A549 (cell line): ENCODE measurements around the gene ABCB11. TPM values are rescaled to one million over a fixed set of nuclear protein-coding genes. Genes with fewer than 3 reads are reported as not detected.

Experiments used
- ATAC-seq, 2 experiments: fragments of 200-7000 bp in 1 of 2; fragments of >200 bp in 1 of 2; cut with Nextera tagmentation in 1 of 2; cut with Tn5 transposase in 1 of 2; 3 replicates each; pipeline versions ENCODE4 v1.8.0 to v1.9.1; 2018 to 2020; ENCODE audit warnings: mild to moderate bottlenecking in 1 of 2, moderate library complexity in 1 of 2
- CTCF ChIA-PET: fragments of 300-600 bp; sonication (Branson Sonifier 250); formaldehyde crosslinking; extraction: SDS; loops from one replicate; lab custom pipeline; 2021; ENCODE audit warnings: antibody characterized with exemption, inconsistent platforms; lab: Yijun Ruan, JAX
- POLR2A ChIA-PET: fragments of 350-600 bp; formaldehyde crosslinking; extraction: SDS; loops from one replicate; lab custom pipeline; 2021; ENCODE audit warnings: antibody characterized with exemption, inconsistent platforms; lab: Yijun Ruan, JAX
- DNase-seq, 2 experiments: peaks; one replicate each; pipeline versions ENCODE4 v3.0.0 to v3.0.0-alpha.2; 2011 to 2016; ENCODE audit warnings: low read depth in 1 of 2, low spot score in 1 of 2
- FAIRE-seq: peaks from 2 replicates; lab custom pipeline; 2011; peaks lifted over from hg19 to GRCh38; lab: Jason Lieb, UNC
- H3K27ac ChIP-seq, 2 experiments: fragments of >200 bp; sonication (Bioruptor Twin); formaldehyde crosslinking; 3 replicates each; pipeline ENCODE4 v1.5.1; 2016 to 2017
- H3K4me1 ChIP-seq: fragments of >200 bp; sonication (Bioruptor Twin); formaldehyde crosslinking; 3 replicates; pipeline ENCODE4 v1.6.1; 2016
- H3K4me2 ChIP-seq: fragments of >200 bp; sonication (Bioruptor Twin); formaldehyde crosslinking; 3 replicates; pipeline ENCODE4 v1.6.1; 2016
- H3K4me3 ChIP-seq: fragments of >200 bp; sonication (Bioruptor Twin); formaldehyde crosslinking; 3 replicates; pipeline ENCODE4 v1.5.1; 2016
- H3K9me3 ChIP-seq: fragments of >200 bp; sonication (Bioruptor Twin); formaldehyde crosslinking; 3 replicates; pipeline ENCODE4 v1.6.1; 2016
- CBX2 ChIP-seq: fragments of 200-600 bp; sonication (generic); IDR thresholded peaks from 2 replicates; pipeline ENCODE4 v1.6.1; 2016; ENCODE audit warnings: low read depth, mild to moderate bottlenecking, borderline replicate concordance
- CBX8 ChIP-seq: fragments of 200-600 bp; sonication (generic); IDR thresholded peaks from 2 replicates; pipeline ENCODE4 v1.6.1; 2016
- CEBPB ChIP-seq, 2 experiments: fragments of >200 bp in 1 of 2; sonication (Bioruptor Twin) in 1 of 2; formaldehyde crosslinking in 1 of 2; IDR thresholded peaks; 2 replicates each; pipeline ENCODE4 v1.6.1; 2012 to 2016
- CTCF ChIP-seq: fragments of >200 bp; sonication (Bioruptor Twin); formaldehyde crosslinking; IDR thresholded peaks from 3 replicates; pipeline ENCODE4 v1.5.1; 2016
- E2F6 ChIP-seq: IDR thresholded peaks from 2 replicates; pipeline ENCODE4 v1.6.1; 2012; ENCODE audit warnings: low read depth, borderline replicate concordance
- FOSL2 ChIP-seq, 2 experiments: fragments of 450-650 bp in 1 of 2; fragments of >200 bp in 1 of 2; sonication (Bioruptor Twin) in 1 of 2; formaldehyde crosslinking; IDR thresholded peaks; 2 replicates each; pipeline versions ENCODE4 v1.5.0 to v1.6.1; 2016 to 2020; ENCODE audit warnings: mild to moderate bottlenecking in 1 of 2, moderate library complexity in 1 of 2
- HDAC2 ChIP-seq: fragments of 200-600 bp; sonication (generic); IDR thresholded peaks from 2 replicates; pipeline ENCODE4 v1.6.1; 2016
- KDM5A ChIP-seq: fragments of 200-600 bp; sonication (generic); IDR thresholded peaks from 2 replicates; pipeline ENCODE4 v1.6.1; 2016; ENCODE audit warnings: antibody characterized with exemption, mild to moderate bottlenecking
- MAFK ChIP-seq: fragments of 450-650 bp; IDR thresholded peaks from 2 replicates; pipeline ENCODE4 v1.6.1; 2014; ENCODE audit not compliant: partially characterized antibody
- MAZ ChIP-seq: fragments of 150-350 bp; IDR thresholded peaks from 2 replicates; pipeline ENCODE4 v1.6.1; 2014; ENCODE audit warnings: antibody characterized with exemption, low read depth, low read length, borderline replicate concordance
- NFE2L2 ChIP-seq: fragments of 150-350 bp; conservative IDR thresholded peaks from 2 replicates; pipeline ENCODE4 v1.6.1; 2014; ENCODE audit warnings: low read length
- NPAS2 ChIP-seq: fragments of 250-450 bp; sonication (Bioruptor Pico); IDR thresholded peaks from 2 replicates; pipeline ENCODE4 v1.8.0; 2022; ENCODE audit warnings: mild to moderate bottlenecking, moderate library complexity, borderline replicate concordance
- NR3C1 ChIP-seq: fragments of >200 bp; sonication (Bioruptor Twin); formaldehyde crosslinking; IDR thresholded peaks from 3 replicates; pipeline ENCODE4 v1.6.1; 2017
- RAD21 ChIP-seq, 2 experiments: fragments of >200 bp in 1 of 2; sonication (Bioruptor Twin) in 1 of 2; formaldehyde crosslinking in 1 of 2; IDR thresholded peaks in 1 of 2; conservative IDR thresholded peaks in 1 of 2; 2 replicates in 1 of 2; 3 replicates in 1 of 2; pipeline ENCODE4 v1.6.1; 2012 to 2018; ENCODE audit warnings: inconsistent platforms in 1 of 2
- RNF2 ChIP-seq: fragments of 200-600 bp; sonication (generic); IDR thresholded peaks from 2 replicates; pipeline ENCODE4 v1.6.1; 2016; ENCODE audit warnings: low read depth, mild to moderate bottlenecking, antibody characterized with exemption, moderate library complexity, borderline replicate concordance
- SMC3 ChIP-seq: fragments of >200 bp; sonication (Bioruptor Twin); formaldehyde crosslinking; IDR thresholded peaks from 3 replicates; pipeline ENCODE4 v1.6.1; 2018; ENCODE audit warnings: inconsistent platforms
- SREBF2 ChIP-seq: fragments of 450-650 bp; IDR thresholded peaks from 2 replicates; pipeline ENCODE4 v1.6.1; 2014; ENCODE audit warnings: mild to moderate bottlenecking, moderate library complexity
- USF2 ChIP-seq: fragments of 450-650 bp; IDR thresholded peaks from 2 replicates; pipeline ENCODE4 v1.6.1; 2014; ENCODE audit warnings: antibody characterized with exemption
- WGBS: methylation state at CpG from one replicate; pipeline ENCODE4 v1.1.6; 2017; ENCODE audit errors: missing lambda C conversion rate; 5-methylcytosine and 5-hydroxymethylcytosine counted together
- polyA plus RNA-seq, 4 experiments: library from polyadenylated mRNA; depleted of rRNA in 3 of 4; stranded (reverse); fragments of >200 nt; fragmentation: RNase III in 1 of 4; extraction: RNeasy Plus Mini Kit Qiagen cat#74134 plus additional on column Dnase treatment in 1 of 4; gene quantifications; 2 replicates in 3 of 4; 3 replicates in 1 of 4; pipeline ENCODE4 v1.2.3, GENCODE V29; 2011 to 2017
- TF ChIP-seq, protein P1 (sequence below): IDR thresholded peaks from 2 replicates; pipeline ENCODE4 v1.6.1; 2012
- TF ChIP-seq, protein P2 (sequence below): fragments of >200 bp; sonication (Bioruptor Twin); formaldehyde crosslinking; IDR thresholded peaks from 2 replicates; pipeline ENCODE4 v1.6.1; 2016

Gene ABCB11
- polyA plus RNA-seq, 2 of the 4 experiments (the other 2 are of a cell fraction) = not detected

- 24% methylated on average over 1 of the region's 1 CpG for WGBS
- Histone ChIP-seq H3K27ac (no peak overlapping the region), H3K4me3 (no peak overlapping the region), H3K4me2 (no peak overlapping the region), H3K9me3 (peaks cover 12% of the 10 kb centered on the region; the same call in 1 of the 3 replicates)
- ATAC-seq (no peak), FAIRE-seq (no peak)
- POLR2A ChIA-PET = no interaction called here
- TF ChIP-seq RNF2 (no peak), FOSL2 (IDR thresholded peaks at IDR 0.05) (no peak), FOSL2 (CRISPR knock-in tag; IDR thresholded peaks at IDR 0.05) (no peak), SREBF2 (no peak), E2F6 (no peak), CBX2 (no peak), NR3C1 (no peak), SMC3 (no peak), NFE2L2 (no peak), CTCF (no peak), HDAC2 (no peak), KDM5A (no peak), CBX8 (no peak)
- TF ChIP-seq, protein P1, sequence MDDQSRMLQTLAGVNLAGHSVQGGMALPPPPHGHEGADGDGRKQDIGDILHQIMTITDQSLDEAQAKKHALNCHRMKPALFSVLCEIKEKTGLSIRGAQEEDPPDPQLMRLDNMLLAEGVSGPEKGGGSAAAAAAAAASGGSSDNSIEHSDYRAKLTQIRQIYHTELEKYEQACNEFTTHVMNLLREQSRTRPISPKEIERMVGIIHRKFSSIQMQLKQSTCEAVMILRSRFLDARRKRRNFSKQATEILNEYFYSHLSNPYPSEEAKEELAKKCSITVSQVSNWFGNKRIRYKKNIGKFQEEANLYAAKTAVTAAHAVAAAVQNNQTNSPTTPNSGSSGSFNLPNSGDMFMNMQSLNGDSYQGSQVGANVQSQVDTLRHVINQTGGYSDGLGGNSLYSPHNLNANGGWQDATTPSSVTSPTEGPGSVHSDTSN = no peak
- TF ChIP-seq, all 56 proteins: peak for 0
- DNase-seq = no peak
- peaks cover 6% of the 10 kb centered on the region; the same call in 2 of the 3 replicates for H3K4me1 ChIP-seq
- CTCF ChIA-PET = interaction anchor here (0.6 to 1.3 kb wide), 2 partner anchors 10 to 81 kb away, joined by 3 to 4 read pairs; no protein-coding TSS in a partner anchor
Measured at GRCh38 chr2:169041594-169041993, 10.5 kb upstream of the ABCB11 start.

DNA sequence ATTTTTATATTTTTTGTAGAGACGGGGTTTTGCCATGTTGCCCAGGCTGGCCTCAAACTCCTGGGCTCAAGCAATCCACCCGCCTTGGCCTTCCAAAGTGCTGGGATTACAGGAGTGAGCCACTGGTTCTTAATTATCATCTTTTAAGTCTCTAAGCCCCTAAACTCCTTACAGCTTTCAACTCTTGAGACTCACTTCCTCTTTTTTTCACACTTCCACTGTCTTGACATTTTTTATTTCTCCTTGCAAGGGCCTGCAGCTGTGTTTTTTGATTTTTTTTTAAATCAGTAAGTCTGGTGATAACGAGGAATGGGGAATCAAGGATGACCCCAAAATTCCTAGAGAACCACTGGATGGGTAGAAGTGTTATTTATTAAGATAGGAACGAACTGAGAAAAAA is 8.6 kb upstream of the ABCB11 start:
- WGBS = 70% methylated on average over 4 of the region's 4 CpGs
- Histone ChIP-seq H3K27ac (no peak overlapping the region), H3K9me3 (peaks cover 8% of the 10 kb centered on the region; the same call in 1 of the 3 replicates), H3K4me1 (peaks cover 11% of the 10 kb centered on the region; the same call in 2 of the 3 replicates), H3K4me3 (no peak overlapping the region), H3K4me2 (no peak overlapping the region)
- no peak for FAIRE-seq
- ChIA-PET CTCF (no interaction called here), POLR2A (no interaction called here)
- DNase-seq = no peak
- TF ChIP-seq NPAS2 (CRISPR knock-in tag) (no peak), CEBPB (IDR thresholded peaks at IDR 0.05) (no peak), RAD21 (conservative IDR thresholded peaks at IDR 0.05 in 1 of 2, IDR thresholded peaks at IDR 0.05 in 1 of 2) (no peak), FOSL2 (IDR thresholded peaks at IDR 0.05) (no peak), FOSL2 (CRISPR knock-in tag; IDR thresholded peaks at IDR 0.05) (no peak), MAZ (no peak), SMC3 (no peak), USF2 (no peak), MAFK (no peak)
- TF ChIP-seq, protein P2, sequence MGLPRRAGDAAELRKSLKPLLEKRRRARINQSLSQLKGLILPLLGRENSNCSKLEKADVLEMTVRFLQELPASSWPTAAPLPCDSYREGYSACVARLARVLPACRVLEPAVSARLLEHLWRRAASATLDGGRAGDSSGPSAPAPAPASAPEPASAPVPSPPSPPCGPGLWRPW = no peak
- TF ChIP-seq, protein P1 = no peak
- no peak for ATAC-seq
